ELR (cell line): Measurements from ENCODE around the gene MUC13.

Source experiments
- DNase-seq: peaks from one replicate; pipeline ENCODE4 v3.0.0-alpha.2; 2015; ENCODE audit warnings: low read depth

The MUC13 gene

GRCh38 chr3:124903896-124904834, 30.4 kb downstream of the MUC13 start:
- no peak for DNase-seq

- DNase-seq, result no peak
Observed at GRCh38 chr3:124896824-124897526, 37.6 kb downstream of the MUC13 start.

DNA sequence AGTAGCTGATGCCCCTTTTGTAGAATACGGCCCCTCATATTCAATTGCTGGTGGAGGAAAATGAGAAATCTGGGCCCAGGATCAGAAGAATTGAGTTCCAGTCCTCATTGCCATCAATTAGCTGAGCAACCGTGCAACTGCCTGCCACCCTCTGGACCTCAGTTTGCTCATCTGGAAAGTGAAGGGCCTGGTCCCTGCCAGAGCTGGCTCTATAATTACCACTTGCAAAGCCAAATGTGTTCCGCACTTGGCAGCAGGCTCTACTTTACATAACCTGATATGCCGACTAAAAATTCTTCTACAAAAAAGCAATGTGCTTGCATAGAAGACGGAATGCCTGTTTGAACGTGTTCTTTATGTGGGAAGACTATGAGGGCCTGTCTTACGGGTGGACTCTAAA, 38.8 kb downstream of the MUC13 start:
- DNase-seq, result no peak

DNA sequence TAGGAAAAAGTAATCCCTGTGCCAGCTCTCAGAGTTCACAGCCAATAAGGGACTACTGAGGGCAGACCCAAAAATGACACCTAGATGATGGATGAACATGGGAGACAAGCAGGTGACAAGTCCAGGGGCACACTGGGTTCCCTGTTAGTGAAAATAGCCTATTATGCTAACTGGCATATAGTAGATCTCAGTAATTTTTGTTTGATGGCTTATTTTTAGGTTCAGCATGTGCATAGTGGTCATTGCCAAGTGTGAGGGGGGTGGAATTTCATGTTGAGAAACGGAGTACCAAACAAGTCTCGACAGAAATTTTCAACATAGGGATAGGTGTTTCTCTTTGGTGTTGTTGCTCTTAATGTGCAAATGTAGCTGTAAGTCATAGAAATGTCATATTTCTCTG, 41.0 kb downstream of the MUC13 start:
- DNase-seq, result no peak

DNA sequence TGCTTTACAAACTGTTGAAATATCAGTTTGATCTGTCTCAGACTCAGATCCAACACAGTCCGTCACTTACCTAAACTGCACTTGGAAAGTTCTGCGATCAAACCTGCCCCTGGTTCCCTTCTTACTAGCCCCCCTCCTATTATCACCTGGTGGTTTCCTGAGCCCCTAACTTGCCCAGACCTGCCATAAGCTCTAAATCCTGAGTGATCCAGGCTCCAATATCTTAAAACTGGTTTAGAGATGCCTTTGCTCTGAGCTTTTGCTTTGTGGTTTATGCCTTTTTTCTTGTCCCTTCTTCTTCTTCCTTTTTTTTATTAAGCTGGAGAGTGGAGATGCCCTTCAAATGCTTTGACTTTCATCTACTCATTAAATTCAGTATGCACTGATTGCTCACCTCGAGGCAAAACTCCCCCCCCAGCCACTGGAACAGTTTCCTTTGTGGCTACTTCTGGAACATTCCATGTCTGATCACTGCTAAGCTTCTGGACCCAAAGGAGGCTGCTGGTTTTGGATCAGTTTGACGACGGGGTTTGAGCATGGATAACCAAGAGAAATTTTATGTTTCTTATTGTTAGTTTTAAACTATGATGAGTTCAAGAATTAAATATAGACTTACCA, 43.9 kb downstream of the MUC13 start:
- DNase-seq, result no peak

DNA sequence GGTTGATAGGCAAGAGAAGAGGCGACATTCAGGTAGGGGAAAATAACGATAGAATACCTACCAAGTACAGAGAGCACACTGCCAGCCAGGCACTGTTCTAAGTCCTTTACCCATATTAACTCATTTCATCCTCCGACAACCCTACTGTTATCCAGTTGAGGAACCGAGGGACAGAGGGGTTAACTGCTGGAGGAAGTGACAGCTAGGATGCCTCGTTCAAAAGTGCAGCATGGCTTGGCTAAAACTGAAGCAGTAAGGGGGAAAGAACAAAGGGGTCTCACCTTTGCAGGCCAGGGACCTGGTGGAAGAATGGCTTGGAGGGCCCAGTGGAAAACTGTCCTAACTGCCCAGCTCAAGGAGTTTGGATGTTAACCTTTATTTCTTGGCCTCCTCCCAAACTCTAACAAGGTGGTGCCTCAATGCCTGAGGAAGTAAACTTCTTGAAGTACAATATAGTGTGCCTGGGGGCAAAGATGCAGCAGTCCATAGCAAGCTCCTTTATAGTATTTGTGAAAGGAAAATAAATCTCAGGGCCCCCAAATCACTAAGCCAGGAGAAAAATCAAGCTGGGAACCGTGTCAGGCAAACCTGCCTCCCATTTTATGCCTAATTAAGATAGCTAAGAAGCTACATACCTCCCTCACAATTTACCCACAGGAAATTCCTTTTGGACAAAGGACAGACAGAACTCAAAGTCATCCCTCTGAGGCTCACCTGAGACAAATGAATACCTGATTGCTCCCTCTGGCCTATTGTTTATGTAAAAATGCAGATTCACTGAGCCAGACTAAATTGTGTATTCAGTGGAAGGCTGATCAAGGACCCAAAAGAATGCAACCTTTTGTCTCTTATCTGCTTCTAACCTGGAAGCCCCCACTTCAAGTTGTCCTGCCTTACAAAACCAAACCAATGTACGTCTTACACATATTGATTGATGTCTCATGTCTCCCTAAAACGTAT, 45.8 kb downstream of the MUC13 start:
- no peak for DNase-seq

DNA sequence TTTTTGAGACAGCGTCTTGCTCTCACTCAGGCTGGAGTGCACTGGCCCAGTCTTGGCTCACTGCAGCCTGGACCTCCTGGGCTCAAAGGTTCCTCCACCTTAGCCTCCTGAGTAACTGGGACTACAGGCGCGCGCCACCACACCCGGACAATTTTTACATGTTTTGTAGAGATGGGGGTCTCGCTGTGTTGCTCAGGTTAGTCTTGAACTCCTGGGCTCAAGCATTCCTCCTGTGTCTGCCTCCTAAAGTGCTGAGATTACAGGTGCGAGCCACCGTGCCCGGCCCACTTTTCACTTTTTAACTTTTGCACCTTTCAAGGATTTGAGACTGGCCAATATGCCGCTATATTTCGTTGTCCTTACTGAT, 46.6 kb downstream of the MUC13 start:
- no peak for DNase-seq

DNA sequence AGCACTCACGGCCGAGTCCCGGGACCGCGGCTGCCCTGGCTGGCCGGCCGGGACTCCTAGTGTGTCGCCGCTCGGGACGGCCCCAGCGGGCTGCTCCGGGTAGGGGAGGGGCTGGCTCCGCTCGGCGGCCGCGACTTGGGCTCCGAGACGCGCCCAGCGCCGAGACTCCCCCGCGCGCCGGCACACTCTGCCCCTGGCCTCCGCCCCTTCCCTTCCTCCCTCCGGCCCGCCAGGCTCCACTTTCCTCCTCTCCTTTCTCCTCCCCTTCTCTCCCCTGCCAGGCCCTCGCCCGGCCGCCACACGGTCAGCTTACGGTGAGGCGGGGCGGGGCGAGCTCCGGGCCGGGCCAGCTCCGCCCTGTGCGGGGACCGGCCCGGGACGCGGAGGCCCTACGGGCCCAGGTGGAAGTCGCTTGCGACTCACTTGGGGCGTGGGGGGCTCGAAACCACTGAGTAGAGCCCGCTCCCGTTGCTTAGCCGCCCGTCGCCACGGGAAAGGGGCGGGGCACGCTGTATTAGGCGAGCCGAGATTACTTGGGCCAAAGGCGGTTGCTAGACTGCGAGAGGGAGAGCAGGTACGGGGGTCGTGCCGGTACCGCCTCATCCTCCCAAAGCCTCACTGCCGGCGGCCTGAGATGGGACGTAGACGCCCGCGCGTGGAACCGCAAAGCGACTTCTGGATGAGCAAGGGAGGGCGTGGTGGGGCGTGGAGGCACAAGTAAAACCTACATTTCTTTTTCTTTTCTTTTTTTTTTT, 47.2 kb downstream of the MUC13 start, which contains the start of gene ITGB5:
ITGB5 (minus strand) TSS at position 189 of the 755 bp plus-strand sequence. CDS start 365 bp downstream, outside the sequence.
- DNase-seq, result peak; percentile 84

- DNase-seq, result peak; percentile 76
Observed at GRCh38 chr3:124886168-124887056, 48.1 kb downstream of the MUC13 start.

DNA sequence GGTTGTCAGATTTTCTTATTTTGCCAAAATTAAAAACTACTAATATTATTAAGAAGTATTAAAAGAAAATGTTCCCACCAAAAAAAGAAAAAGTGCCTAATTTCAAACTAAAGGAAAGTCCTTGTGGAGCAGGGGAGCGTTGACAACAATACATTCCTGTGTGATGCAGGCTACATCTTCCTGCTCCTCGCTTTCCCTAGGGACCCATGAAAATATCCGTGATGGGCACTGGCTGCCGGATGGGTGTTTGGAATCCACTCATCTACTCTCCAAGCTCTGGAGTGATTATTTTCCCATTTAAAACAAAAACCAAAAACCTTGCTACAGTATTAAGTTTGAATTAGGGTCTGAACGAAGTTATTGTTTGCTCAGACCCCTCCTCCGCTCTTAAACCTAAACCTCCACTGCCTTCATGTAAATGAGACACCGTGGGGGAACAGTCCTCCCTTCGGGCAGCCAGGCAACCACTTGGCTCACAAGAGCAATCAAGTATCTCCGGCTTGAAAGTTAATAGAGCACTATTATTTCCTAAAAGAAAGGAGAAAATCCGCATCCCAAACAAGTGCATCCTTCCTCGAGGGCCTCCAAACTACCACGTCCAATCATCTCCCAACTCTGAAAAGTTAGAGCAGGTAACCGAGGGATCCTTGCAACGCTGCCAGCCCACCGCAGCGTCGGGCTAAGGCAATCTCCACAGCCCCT, 48.9 kb downstream of the MUC13 start:
- peak; percentile 55 for DNase-seq

DNA sequence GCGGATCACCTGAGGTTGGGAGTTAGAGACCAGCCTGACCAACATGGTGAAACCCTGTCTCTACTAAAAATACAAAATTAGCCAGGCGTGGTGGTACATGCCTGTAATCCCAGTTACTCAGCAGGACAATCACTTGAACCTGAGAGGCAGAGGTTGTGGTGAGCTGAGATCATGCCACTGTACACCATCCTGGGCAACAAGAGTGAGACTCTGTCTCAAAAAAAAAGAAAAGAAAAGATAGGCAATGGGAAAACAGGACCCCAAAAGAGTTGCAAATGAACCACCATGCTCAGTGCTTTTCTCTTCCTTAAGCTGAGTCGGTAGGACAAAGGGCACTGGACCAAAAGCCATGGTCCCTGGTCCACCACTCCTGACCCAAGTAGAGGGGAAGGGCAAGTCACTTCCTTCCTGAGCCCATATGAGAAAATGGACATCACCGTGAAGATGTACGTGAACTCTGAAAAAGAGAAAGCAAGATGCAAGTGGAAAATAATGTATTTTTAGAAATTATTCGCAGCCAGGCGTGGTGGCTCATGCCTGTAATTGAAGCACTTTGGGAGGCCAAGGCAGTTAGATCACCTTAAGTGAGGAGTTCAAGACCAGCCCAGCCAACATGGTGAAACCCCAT, 50.0 kb downstream of the MUC13 start:
- DNase-seq, result no peak

GRCh38 chr3:124883766-124884473, 50.6 kb downstream of the MUC13 start:
- DNase-seq, result peak; percentile 82

GRCh38 chr3:124882816-124883747, 51.5 kb downstream of the MUC13 start:
- DNase-seq, result peak; percentile 64

GRCh38 chr3:124881976-124882697, 52.4 kb downstream of the MUC13 start:
- DNase-seq, result peak; percentile 64

DNA sequence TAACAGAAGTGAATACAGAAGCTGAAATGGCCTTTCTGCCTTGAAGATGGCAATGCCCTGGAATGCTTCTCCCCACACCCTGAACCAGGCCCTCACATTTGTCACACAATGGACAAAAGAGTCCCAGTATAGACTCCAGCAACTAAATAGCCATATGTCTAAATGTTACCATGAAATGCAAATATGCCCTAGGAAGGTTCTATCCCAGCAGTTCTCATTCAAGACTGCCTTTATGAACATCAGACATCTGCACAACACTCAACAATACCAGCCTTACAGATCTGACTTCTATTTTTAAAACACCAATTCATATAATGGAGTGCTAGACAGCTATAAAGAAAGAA, 55.2 kb downstream of the MUC13 start:
- DNase-seq, result no peak
